Adrenal gland (tissue), 12 donors: ENCODE results near the gene TIPIN. TPM values are rescaled to one million over a fixed set of nuclear protein-coding genes. Genes with fewer than 3 reads are reported as not detected.

ENCODE experiments used
- DNase-seq, 7 donors: peaks; one replicate each; pipeline ENCODE4 v3.0.0-alpha.2; 2019 to 2020
- H3K27ac ChIP-seq, 5 donors: fragments of 200-600 bp; sonication (generic) in 4 of 5; 1 replicate in 3 of 5; 2 replicates in 2 of 5; pipeline versions ENCODE4 v1.5.1 to v1.8.0; 2016 to 2020; ENCODE audit warnings: mild to moderate bottlenecking in 1 of 5
- H3K27me3 ChIP-seq: fragments of 200-600 bp; 2 replicates; pipeline ENCODE4 v1.8.0; 2021
- H3K36me3 ChIP-seq, 2 donors: fragments of 200-600 bp; replicated peaks in 1 of 2; 1 replicate in 1 of 2; 2 replicates in 1 of 2; pipeline versions ENCODE4 v1.5.1 to v1.8.0; 2018 to 2022
- H3K4me1 ChIP-seq, 2 donors: fragments of 200-600 bp; replicated peaks in 1 of 2; 1 replicate in 1 of 2; 2 replicates in 1 of 2; pipeline versions ENCODE4 v1.5.1 to v1.8.0; 2018 to 2021
- H3K4me3 ChIP-seq, 4 donors: fragments of 200-600 bp; sonication (generic) in 3 of 4; one replicate each; pipeline ENCODE4 v1.5.1; 2016 to 2018
- H3K9me3 ChIP-seq, 3 donors: fragments of 200-600 bp; sonication (generic) in 1 of 3; replicated peaks in 1 of 3; 1 replicate in 2 of 3; 2 replicates in 1 of 3; pipeline versions ENCODE4 v1.5.1 to v1.8.0; 2016 to 2021
- POLR2A ChIP-seq, 2 donors: fragments of 450-650 bp; IDR thresholded peaks; one replicate each; pipeline ENCODE4 v1.6.1; 2017; ENCODE audit warnings: antibody characterized with exemption in 2 of 2, mild to moderate bottlenecking in 2 of 2, moderate library complexity in 1 of 2
- WGBS, 4 donors: extraction: QIAGEN DNeasy Blood & Tissue Kit in 2 of 4; methylation state at CpG; one replicate each; pipeline versions ENCODE4 v1.1.5 to v1.1.7; 2013 to 2017; 5-methylcytosine and 5-hydroxymethylcytosine counted together
- intact Hi-C, 2 donors: fragments of 100-400 bp; cut with DNase I; formaldehyde crosslinking; loops; one replicate each; pipeline versions ENCODE4 v1.14.1 to v1.15.0; 2022 to 2023
- polyA plus RNA-seq, 3 donors: library from polyadenylated mRNA; stranded (reverse); fragments of 200-250 nt in 2 of 3; fragments of 350-450 nt in 1 of 3; fragmentation: Illumina TruSeq in 1 of 3; extraction: RNeasy Lipid Tissue Mini Kit (QIAGEN cat#74804) in 1 of 3; gene quantifications; one replicate each; pipeline ENCODE4 v1.2.3, GENCODE V29; 2013 to 2014
- small RNA-seq, 2 donors: library from RNA; depleted of rRNA; stranded (forward); fragments of <200 nt; gene quantifications; one replicate each; pipeline ENCODE3, GENCODE V24; 2016
- total RNA-seq, 9 donors: library from RNA; depleted of rRNA in 4 of 9; stranded (reverse); fragments of >200 nt in 4 of 9; fragments of 120-200 nt in 1 of 9; fragmentation: NEBNext Ultra II Directional in 1 of 9; extraction: Animal tissue kit (Norgen Biotek cat#: 25700) in 1 of 9; gene quantifications; one replicate each; pipeline versions ENCODE4 v1.1.0 to v1.2.4, GENCODE V29; 2013 to 2023
- TF ChIP-seq, protein P1 (sequence below), 6 experiments: fragments of 450-650 bp in 4 of 6; fragments of 200-600 bp in 2 of 6; sonication (generic) in 1 of 6; IDR thresholded peaks; 1 replicate in 5 of 6; 2 replicates in 1 of 6; pipeline versions ENCODE4 v1.5.1 to v1.8.0; 2016 to 2021; ENCODE audit warnings: antibody characterized with exemption in 6 of 6, mild to moderate bottlenecking in 2 of 6, moderate library complexity in 1 of 6
- donor health status: healthy with polysubstance abuse.
- donor health status: Bipolar disorder and iron deficiency.
- donor health status: DM: yes; HTN: yes; CAD: no.
- donor health status: DM: no; HTN: no; CAD: no.
- donor health status: DM: no; HTN: no; CAD: no.
- donor health status: DM: yes; HTN: yes; CAD: no.

The TIPIN gene
- total and polyA plus RNA-seq, 12 donors, result 1.3 to 13.5 (median 6.5) TPM

- Histone ChIP-seq H3K9me3 (no peaks in the 10 kb centered on the region), H3K27me3 (no peaks in the 10 kb centered on the region), H3K27ac (no peak overlapping the region), H3K4me1 (peaks cover 6 to 9% of the 10 kb centered on the region in 2 donors), H3K36me3 (no peaks in the 10 kb centered on the region), H3K4me3 (no peak overlapping the region)
- TF ChIP-seq, protein P1, sequence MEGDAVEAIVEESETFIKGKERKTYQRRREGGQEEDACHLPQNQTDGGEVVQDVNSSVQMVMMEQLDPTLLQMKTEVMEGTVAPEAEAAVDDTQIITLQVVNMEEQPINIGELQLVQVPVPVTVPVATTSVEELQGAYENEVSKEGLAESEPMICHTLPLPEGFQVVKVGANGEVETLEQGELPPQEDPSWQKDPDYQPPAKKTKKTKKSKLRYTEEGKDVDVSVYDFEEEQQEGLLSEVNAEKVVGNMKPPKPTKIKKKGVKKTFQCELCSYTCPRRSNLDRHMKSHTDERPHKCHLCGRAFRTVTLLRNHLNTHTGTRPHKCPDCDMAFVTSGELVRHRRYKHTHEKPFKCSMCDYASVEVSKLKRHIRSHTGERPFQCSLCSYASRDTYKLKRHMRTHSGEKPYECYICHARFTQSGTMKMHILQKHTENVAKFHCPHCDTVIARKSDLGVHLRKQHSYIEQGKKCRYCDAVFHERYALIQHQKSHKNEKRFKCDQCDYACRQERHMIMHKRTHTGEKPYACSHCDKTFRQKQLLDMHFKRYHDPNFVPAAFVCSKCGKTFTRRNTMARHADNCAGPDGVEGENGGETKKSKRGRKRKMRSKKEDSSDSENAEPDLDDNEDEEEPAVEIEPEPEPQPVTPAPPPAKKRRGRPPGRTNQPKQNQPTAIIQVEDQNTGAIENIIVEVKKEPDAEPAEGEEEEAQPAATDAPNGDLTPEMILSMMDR (IDR thresholded peaks at IDR 0.05), result no peak
- no peak for TF ChIP-seq POLR2A (IDR thresholded peaks at IDR 0.05)
- intact Hi-C loops, result loop anchor here in 1 of 2 donors (2.0 to 10.0 kb wide), 2 partner anchors 36 to 304 kb away; partner anchors contain the start of gene MEGF11
- no peak for DNase-seq
- 70 to 74% (median 72%) methylated on average over 6 of the region's 6 CpGs for WGBS, 4 donors
These were observed 67.8 kb downstream of the TIPIN start for GRCh38 chr15:66288551-66289185.

DNA sequence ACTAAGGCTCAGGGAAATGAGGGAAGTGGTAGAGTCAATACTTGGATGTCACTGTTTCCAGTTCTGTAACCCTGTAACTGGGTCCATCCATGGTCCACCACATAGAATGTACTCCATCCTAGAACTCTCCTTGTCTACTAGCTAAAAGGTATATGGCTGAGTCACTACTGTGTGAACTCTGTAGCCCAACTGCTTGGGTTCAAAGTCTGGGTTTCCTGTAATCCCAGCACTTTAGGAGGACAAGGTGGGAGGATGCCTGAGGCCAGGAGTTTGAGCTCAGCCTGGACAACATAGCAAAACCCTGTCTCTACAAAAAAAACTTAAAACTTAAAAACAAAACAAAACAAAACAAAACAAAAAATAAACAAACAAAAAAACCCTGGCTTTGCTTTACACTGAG, 68.4 kb downstream of the TIPIN start:
- intact Hi-C loops, result loop anchor here in 1 of 2 donors (2.0 to 10.0 kb wide), 2 partner anchors 35 to 303 kb away; partner anchors contain the start of gene MEGF11
- H3K36me3 ChIP-seq, result no peaks in the 10 kb centered on the region
- H3K9me3 ChIP-seq, result no peaks in the 10 kb centered on the region
- H3K4me1 ChIP-seq, result peaks cover 6 to 9% of the 10 kb centered on the region in 2 donors
- no peaks in the 10 kb centered on the region for H3K27me3 ChIP-seq
- TF ChIP-seq POLR2A (IDR thresholded peaks at IDR 0.05), result no peak
- TF ChIP-seq, protein P1 (IDR thresholded peaks at IDR 0.05), result no peak
- DNase-seq, result no peak
- H3K27ac ChIP-seq, result no peak overlapping the region
- no peak overlapping the region for H3K4me3 ChIP-seq

GRCh38 chr15:66287461-66288057, 68.9 kb downstream of the TIPIN start:
- H3K36me3 ChIP-seq, result no peaks in the 10 kb centered on the region
- no peaks in the 10 kb centered on the region for H3K27me3 ChIP-seq
- no peak overlapping the region for H3K27ac ChIP-seq
- H3K9me3 ChIP-seq, result no peaks in the 10 kb centered on the region
- H3K4me1 ChIP-seq, result peaks cover 3 to 5% of the 10 kb centered on the region in 2 donors
- no peak overlapping the region for H3K4me3 ChIP-seq
- intact Hi-C loops, result loop anchor here in 1 of 2 donors (2.0 to 10.0 kb wide), 2 partner anchors 35 to 303 kb away; partner anchors contain the start of gene MEGF11
- no peak for DNase-seq
- TF ChIP-seq POLR2A (IDR thresholded peaks at IDR 0.05), result no peak
- TF ChIP-seq, protein P1 (IDR thresholded peaks at IDR 0.05), result peak; percentile 23 to 72 (median 58)
- WGBS, 4 donors, result 9 to 13% (median 10%) methylated on average over 6 of the region's 6 CpGs

Small RNAs within 50 kb of the gene (small RNA-seq; reads per million reads assigned to genes)
- gene RF00019 (0 reads per million in 2 donors), gene SCARNA14 (6.1 to 6.5 reads per million in 2 donors)

Other genes starting within 250 kb of the TIPIN start
- gene MEGF11, start 102.9 kb downstream of the TIPIN start, total RNA-seq, result under 1 TPM in 5 of 9 donors, not detected in 4; 0.07 to 0.98 (median 0.19) TPM
- under 1 TPM in 2 of 3 donors, not detected in 1; 0.04 to 0.13 TPM for gene MEGF11, start 102.9 kb downstream of the TIPIN start, polyA plus RNA-seq
- gene DIS3L, start 63.1 kb downstream of the TIPIN start, total RNA-seq, result 10 to 100 TPM; 31.9 to 67.2 (median 40.3) TPM
- 10 to 100 TPM; 11.3 to 47.8 (median 14.9) TPM for gene DIS3L, start 63.1 kb downstream of the TIPIN start, polyA plus RNA-seq
- 10 to 100 TPM; 39.5 to 60.0 (median 46.1) TPM for gene MAP2K1, start 30.2 kb upstream of the TIPIN start, total RNA-seq
- gene MAP2K1, start 30.2 kb upstream of the TIPIN start, polyA plus RNA-seq, result 10 to 100 TPM; 14.0 to 49.3 (median 14.3) TPM
- 10 to 100 TPM; 24.4 to 64.1 (median 31.1) TPM for gene SNAPC5, start 141.1 kb upstream of the TIPIN start, total RNA-seq
- gene SNAPC5, start 141.1 kb upstream of the TIPIN start, polyA plus RNA-seq, result 10 to 100 TPM; 40.0 to 47.0 (median 42.0) TPM
- 1,000 to 10,000 TPM; 1,447 to 3,854 (median 2,113) TPM for gene RPL4, start 148.2 kb upstream of the TIPIN start, total RNA-seq
- 1,000 to 10,000 TPM; 2,371 to 3,619 (median 2,744) TPM for gene RPL4, start 148.2 kb upstream of the TIPIN start, polyA plus RNA-seq
- 10 to 100 TPM in 1 of 9 donors, 1 to 10 TPM in 8; 1.1 to 11.4 (median 3.9) TPM for gene ZWILCH, start 148.6 kb upstream of the TIPIN start, total RNA-seq
- 1 to 10 TPM; 2.5 to 5.4 (median 2.7) TPM for gene ZWILCH, start 148.6 kb upstream of the TIPIN start, polyA plus RNA-seq
- not detected for gene LCTL, start 209.3 kb upstream of the TIPIN start, total RNA-seq
- gene LCTL, start 209.3 kb upstream of the TIPIN start, polyA plus RNA-seq, result under 1 TPM in 2 of 3 donors, not detected in 1; 0.03 to 0.16 TPM